ENCODE data around the gene NRBF2. TPM values are rescaled to one million over a fixed set of nuclear protein-coding genes. Genes with fewer than 3 reads are reported as not detected.
A peak's percentile ranks its signal among the peaks of the same experiment; 100 is the strongest.

Gene NRBF2
- total RNA-seq, 1 donor from 2014 or later, result 31.0 TPM

- no peaks in the 10 kb centered on the region for H3K36me3 Mint-ChIP-seq (ENCODE audit: unreplicated experiment)
- no peak for DNase-seq
- peaks cover 3% of the 10 kb centered on the region for H3K4me1 Mint-ChIP-seq (ENCODE audit: low read depth, unreplicated experiment)
- no peak overlapping the region for H3K27ac Mint-ChIP-seq (ENCODE audit: unreplicated experiment)
- H3K27me3 Mint-ChIP-seq (ENCODE audit: unreplicated experiment), result peaks cover 1% of the 10 kb centered on the region
- TF ChIP-seq CTCF (IDR thresholded peaks at IDR 0.05; ENCODE audit: partially characterized antibody, unreplicated experiment), result no peak
- peaks cover 7% of the 10 kb centered on the region for H3K9me3 Mint-ChIP-seq (ENCODE audit: unreplicated experiment)
- no peak overlapping the region for H3K4me3 Mint-ChIP-seq (ENCODE audit: unreplicated experiment)
Observed at GRCh38 chr10:63110940-63111339, 22.2 kb upstream of the NRBF2 start.

GRCh38 chr10:63114031-63114814, 18.9 kb upstream of the NRBF2 start:
- H3K27me3 Mint-ChIP-seq (ENCODE audit: unreplicated experiment), result peaks cover 4% of the 10 kb centered on the region
- peaks cover 2% of the 10 kb centered on the region for H3K9me3 Mint-ChIP-seq (ENCODE audit: unreplicated experiment)
- H3K4me1 Mint-ChIP-seq (ENCODE audit: low read depth, unreplicated experiment), result peaks cover 15% of the 10 kb centered on the region
- H3K36me3 Mint-ChIP-seq (ENCODE audit: unreplicated experiment), result no peaks in the 10 kb centered on the region
- no peak overlapping the region for H3K4me3 Mint-ChIP-seq (ENCODE audit: unreplicated experiment)
- no peak overlapping the region for H3K27ac Mint-ChIP-seq (ENCODE audit: unreplicated experiment)
- TF ChIP-seq CTCF (IDR thresholded peaks at IDR 0.05; ENCODE audit: partially characterized antibody, unreplicated experiment), result no peak
- no peak for DNase-seq

- Mint-ChIP-seq H3K27me3 (ENCODE audit: unreplicated experiment) (peaks cover 11% of the 10 kb centered on the region), H3K4me1 (ENCODE audit: low read depth, unreplicated experiment) (peaks cover 23% of the 10 kb centered on the region), H3K36me3 (ENCODE audit: unreplicated experiment) (peaks cover 6% of the 10 kb centered on the region), H3K9me3 (ENCODE audit: unreplicated experiment) (peaks cover 12% of the 10 kb centered on the region), H3K27ac (ENCODE audit: unreplicated experiment) (peak overlapping the region; percentile 40), H3K4me3 (ENCODE audit: unreplicated experiment) (no peak overlapping the region)
- no peak for DNase-seq
- no peak for TF ChIP-seq CTCF (IDR thresholded peaks at IDR 0.05; ENCODE audit: partially characterized antibody, unreplicated experiment)
Observed at GRCh38 chr10:63115732-63116383, 17.3 kb upstream of the NRBF2 start.

- no peak for TF ChIP-seq CTCF (IDR thresholded peaks at IDR 0.05; ENCODE audit: partially characterized antibody, unreplicated experiment)
- no peak overlapping the region for H3K27ac Mint-ChIP-seq (ENCODE audit: unreplicated experiment)
- no peak overlapping the region for H3K4me3 Mint-ChIP-seq (ENCODE audit: unreplicated experiment)
- peaks cover 17% of the 10 kb centered on the region for H3K9me3 Mint-ChIP-seq (ENCODE audit: unreplicated experiment)
- peaks cover 14% of the 10 kb centered on the region for H3K27me3 Mint-ChIP-seq (ENCODE audit: unreplicated experiment)
- peaks cover 6% of the 10 kb centered on the region for H3K36me3 Mint-ChIP-seq (ENCODE audit: unreplicated experiment)
- no peak for DNase-seq
- peaks cover 24% of the 10 kb centered on the region for H3K4me1 Mint-ChIP-seq (ENCODE audit: low read depth, unreplicated experiment)
Observed at GRCh38 chr10:63116452-63117072, 16.6 kb upstream of the NRBF2 start.
